Calu3 (cell line): Measurements from ENCODE around the gene SEC24C. TPM values are rescaled to one million over a fixed set of nuclear protein-coding genes. Genes with fewer than 3 reads are reported as not detected.

Source experiments
- BruUV-seq: library from RNA; stranded (reverse); fragments of 400-500 nt; replicated peaks from 2 replicates; lab custom pipeline; 2021; lab: Mats Ljungman, UMichigan
- CTCF ChIA-PET: fragments of 300-600 bp; sonication (Branson Sonifier 250); formaldehyde crosslinking; loops from one replicate; lab custom pipeline; 2022; ENCODE audit warnings: antibody characterized with exemption; lab: Charles Lee
- DNase-seq: peaks from one replicate; pipeline ENCODE4 v3.0.0; 2022
- H3K27ac Mint-ChIP-seq: one replicate; pipeline ENCODE4 v1.8.0; 2022; ENCODE audit warnings: mixed read lengths; ENCODE audit not compliant: unreplicated experiment
- H3K27me3 Mint-ChIP-seq: one replicate; pipeline ENCODE4 v1.8.0; 2022; ENCODE audit warnings: mixed read lengths; ENCODE audit not compliant: unreplicated experiment
- H3K36me3 Mint-ChIP-seq: one replicate; pipeline ENCODE4 v1.8.0; 2022; ENCODE audit warnings: mild to moderate bottlenecking, moderate library complexity, mixed read lengths; ENCODE audit not compliant: insufficient read depth, unreplicated experiment
- H3K4me1 Mint-ChIP-seq: one replicate; pipeline ENCODE4 v1.8.0; 2022; ENCODE audit warnings: mild to moderate bottlenecking, low read depth, mixed read lengths; ENCODE audit not compliant: unreplicated experiment
- H3K4me3 Mint-ChIP-seq: one replicate; pipeline ENCODE4 v1.8.0; 2022; ENCODE audit warnings: mild to moderate bottlenecking, low read depth, moderate library complexity, mixed read lengths; ENCODE audit not compliant: unreplicated experiment
- H3K9me3 Mint-ChIP-seq: one replicate; pipeline ENCODE4 v1.8.0; 2022; ENCODE audit warnings: low read depth, mixed read lengths; ENCODE audit not compliant: unreplicated experiment
- CTCF ChIP-seq: fragments of 200-600 bp; IDR thresholded peaks from one replicate; pipeline ENCODE4 v1.8.0; 2022; ENCODE audit warnings: antibody characterized with exemption; ENCODE audit not compliant: unreplicated experiment
- intact Hi-C: fragments of 100-400 bp; cut with micrococcal nuclease; formaldehyde crosslinking; loops from one replicate; pipeline ENCODE4 v1.10.0; 2022; ENCODE audit not compliant: unreplicated experiment
- total RNA-seq: library from RNA; stranded (reverse); gene quantifications from 2 replicates; pipeline ENCODE4 v1.2.3, GENCODE V29; 2022

Gene SEC24C
- total RNA-seq, 1 experiment from 2014 or later = 91.7 TPM

- BruUV-seq = no TSS peak
- no peaks in the 10 kb centered on the region for H3K27me3 Mint-ChIP-seq
- CTCF ChIA-PET = interaction anchor here (1.9 kb wide), 1 partner anchor 18 kb away, joined by 3 read pairs; the partner anchor contains the start of gene CHCHD1
- intact Hi-C loops = no loop called here
- DNase-seq = no peak
- no peak overlapping the region for H3K4me3 Mint-ChIP-seq
- peaks cover 61% of the 10 kb centered on the region for H3K36me3 Mint-ChIP-seq
- no peaks in the 10 kb centered on the region for H3K4me1 Mint-ChIP-seq
- TF ChIP-seq CTCF = no peak
- H3K9me3 Mint-ChIP-seq = no peaks in the 10 kb centered on the region
- H3K27ac Mint-ChIP-seq = no peak overlapping the region
These were observed 55.9 kb downstream of the SEC24C start for GRCh38 chr10:73799899-73800559.

GRCh38 chr10:73800560-73801252 lies 56.5 kb downstream of the SEC24C start:
- Mint-ChIP-seq H3K9me3 (no peaks in the 10 kb centered on the region), H3K4me3 (no peak overlapping the region), H3K4me1 (no peaks in the 10 kb centered on the region), H3K27ac (no peak overlapping the region), H3K27me3 (no peaks in the 10 kb centered on the region), H3K36me3 (peaks cover 55% of the 10 kb centered on the region)
- CTCF ChIA-PET = no interaction called here
- DNase-seq = no peak
- BruUV-seq = no TSS peak
- intact Hi-C loops = no loop called here
- TF ChIP-seq CTCF = no peak

GRCh38 chr10:73801253-73801590 lies 57.0 kb downstream of the SEC24C start:
- no peaks in the 10 kb centered on the region for H3K9me3 Mint-ChIP-seq
- DNase-seq = no peak
- no peak for TF ChIP-seq CTCF
- CTCF ChIA-PET = no interaction called here
- H3K27ac Mint-ChIP-seq = no peak overlapping the region
- no peaks in the 10 kb centered on the region for H3K4me1 Mint-ChIP-seq
- H3K27me3 Mint-ChIP-seq = no peaks in the 10 kb centered on the region
- H3K36me3 Mint-ChIP-seq = peaks cover 55% of the 10 kb centered on the region
- H3K4me3 Mint-ChIP-seq = no peak overlapping the region
- intact Hi-C loops = no loop called here
- BruUV-seq = no TSS peak

GRCh38 chr10:73802276-73802991 lies 58.3 kb downstream of the SEC24C start:
- Mint-ChIP-seq H3K36me3 (peaks cover 53% of the 10 kb centered on the region), H3K9me3 (no peaks in the 10 kb centered on the region), H3K27me3 (no peaks in the 10 kb centered on the region), H3K4me3 (no peak overlapping the region), H3K4me1 (no peaks in the 10 kb centered on the region), H3K27ac (no peak overlapping the region)
- TF ChIP-seq CTCF = no peak
- CTCF ChIA-PET = no interaction called here
- BruUV-seq = no TSS peak
- no peak for DNase-seq
- intact Hi-C loops = no loop called here
